ENCODE data around the gene ROBO2.

ROBO2 gene

DNA sequence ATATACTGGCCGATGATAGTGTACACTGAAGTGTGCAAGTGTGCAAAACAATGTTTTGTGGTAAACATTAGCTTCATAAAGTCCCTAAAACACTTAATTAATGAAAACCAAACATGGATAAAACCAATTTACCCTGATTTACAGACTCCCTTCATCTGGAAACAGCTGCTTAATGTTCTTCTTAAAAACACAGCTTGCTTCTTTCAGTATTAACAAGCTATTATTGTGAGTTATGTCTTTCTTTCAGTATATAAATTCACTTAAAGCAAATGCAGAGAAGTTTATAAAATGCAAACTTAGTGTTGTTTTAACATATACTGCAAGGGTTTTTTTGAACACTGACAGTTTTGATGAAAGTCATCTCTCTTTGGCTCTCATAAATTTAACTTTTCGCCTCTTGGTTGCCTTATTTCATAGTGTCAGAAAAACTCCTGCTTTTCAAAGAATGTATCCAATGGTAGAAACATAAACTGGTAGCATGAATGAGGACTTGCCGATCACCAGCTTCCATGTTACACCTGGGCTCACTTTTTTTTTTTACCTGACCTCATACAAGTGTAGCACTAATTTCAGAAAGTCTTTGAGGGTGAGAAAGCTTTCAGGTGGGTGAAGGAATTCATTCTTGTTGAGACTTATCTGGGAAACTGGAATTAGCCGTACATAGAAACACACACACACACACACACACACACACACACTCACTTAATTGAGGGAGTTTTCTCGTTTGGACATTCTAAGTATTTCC lies 532.2 kb downstream of the ROBO2 start:
- no peak for DNase-seq (ENCODE audit: low read depth in 2 of 2)

DNA sequence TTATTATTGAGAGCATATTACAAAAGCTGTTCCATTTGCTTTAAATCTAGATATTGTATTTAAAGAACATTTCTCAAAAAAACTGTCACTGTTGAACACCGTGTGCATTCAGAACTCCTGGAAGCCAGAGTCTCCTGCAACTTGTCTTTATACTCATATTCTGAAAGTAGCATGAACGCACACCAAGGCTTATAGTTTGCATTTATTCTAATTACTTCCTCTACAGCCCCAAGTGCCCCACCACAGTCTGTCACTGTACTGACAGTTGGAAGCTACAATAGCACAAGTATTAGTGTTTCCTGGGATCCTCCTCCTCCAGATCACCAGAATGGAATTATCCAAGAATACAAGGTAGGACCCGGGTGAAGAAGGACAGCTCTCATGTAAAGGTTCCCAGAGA lies 537.4 kb downstream of the ROBO2 start:
- no peak for DNase-seq (ENCODE audit: low read depth in 2 of 2)

DNA sequence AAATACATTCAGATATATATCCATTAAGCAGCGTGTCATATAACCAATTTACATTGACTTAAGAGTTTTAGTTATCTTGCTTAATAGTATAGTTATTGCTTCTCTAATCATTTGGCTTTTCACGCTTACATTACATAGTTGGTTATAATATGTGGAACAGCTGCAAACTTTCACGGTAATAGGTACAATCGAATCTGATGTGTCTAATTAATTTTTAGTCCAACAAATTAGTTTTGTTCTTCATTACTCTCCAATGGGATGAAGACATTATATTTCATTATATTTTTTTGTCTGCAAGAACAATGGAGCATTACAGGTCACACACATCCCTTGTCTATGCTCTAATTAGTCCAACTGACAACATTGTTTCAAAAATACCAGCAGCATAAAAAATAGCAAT lies 546.3 kb downstream of the ROBO2 start:
- DNase-seq (ENCODE audit: low read depth in 2 of 2): no peak

DNA sequence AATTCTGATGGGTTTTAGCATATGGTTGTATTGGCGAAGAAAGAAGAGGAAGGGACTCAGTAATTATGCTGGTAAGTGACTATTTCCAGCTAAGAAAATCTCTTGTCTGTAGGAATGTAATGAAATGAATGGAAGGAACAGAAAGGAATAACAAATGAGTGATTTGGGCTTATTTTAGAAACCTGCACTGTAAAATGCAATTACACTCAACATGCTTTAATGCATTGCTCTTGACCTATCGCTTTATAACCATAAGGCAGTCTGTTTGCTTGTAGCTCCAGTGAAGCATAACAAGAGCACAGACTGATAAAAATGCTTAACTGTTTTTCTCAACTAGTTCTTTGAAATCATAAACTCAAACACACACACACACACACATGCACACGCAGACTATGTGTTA lies 549.0 kb downstream of the ROBO2 start:
- no peak for DNase-seq (ENCODE audit: low read depth in 2 of 2)

DNA sequence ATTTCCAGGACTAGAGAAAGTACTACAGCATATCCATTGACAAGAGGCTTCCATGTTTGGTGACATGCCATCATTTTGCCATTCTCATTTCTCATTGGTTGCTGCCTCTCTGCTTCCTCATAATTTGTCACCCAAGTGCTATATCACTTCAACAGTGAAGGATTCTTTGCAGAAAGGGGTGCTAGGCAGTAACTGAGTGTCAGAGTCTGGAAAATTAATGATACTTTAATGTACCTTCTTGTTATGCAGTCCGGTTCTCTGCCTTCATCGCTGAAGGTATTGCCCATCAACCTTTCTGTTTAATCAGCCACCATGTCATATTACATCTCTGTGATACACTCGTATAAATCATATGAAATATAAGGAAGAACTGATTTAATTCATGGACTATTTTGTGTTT lies 550.3 kb downstream of the ROBO2 start:
- DNase-seq (ENCODE audit: low read depth in 2 of 2): no peak

DNA sequence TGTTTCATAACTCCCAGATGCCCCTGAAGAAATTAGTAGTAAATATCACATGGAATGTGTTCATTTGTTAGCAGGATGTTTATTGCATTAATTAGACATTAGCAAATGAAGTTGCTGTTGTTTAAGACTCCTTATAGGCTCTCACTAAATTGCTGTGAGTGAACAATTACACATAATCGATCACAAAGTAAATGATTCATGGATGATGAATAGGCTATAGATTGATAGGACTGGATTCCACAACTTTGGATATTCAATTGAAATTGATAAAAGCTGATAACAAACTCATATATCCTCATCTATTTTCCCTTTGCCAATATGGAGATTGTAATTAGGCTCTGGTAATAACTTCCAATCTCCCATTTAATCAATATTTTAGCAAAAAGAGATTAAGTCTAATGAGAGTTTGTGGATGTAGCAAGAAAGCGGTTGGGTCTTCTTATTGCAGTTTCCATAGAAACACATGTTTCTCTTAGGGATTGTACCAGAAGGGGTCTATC lies 555.5 kb downstream of the ROBO2 start:
- DNase-seq (ENCODE audit: low read depth in 2 of 2): no peak

DNA sequence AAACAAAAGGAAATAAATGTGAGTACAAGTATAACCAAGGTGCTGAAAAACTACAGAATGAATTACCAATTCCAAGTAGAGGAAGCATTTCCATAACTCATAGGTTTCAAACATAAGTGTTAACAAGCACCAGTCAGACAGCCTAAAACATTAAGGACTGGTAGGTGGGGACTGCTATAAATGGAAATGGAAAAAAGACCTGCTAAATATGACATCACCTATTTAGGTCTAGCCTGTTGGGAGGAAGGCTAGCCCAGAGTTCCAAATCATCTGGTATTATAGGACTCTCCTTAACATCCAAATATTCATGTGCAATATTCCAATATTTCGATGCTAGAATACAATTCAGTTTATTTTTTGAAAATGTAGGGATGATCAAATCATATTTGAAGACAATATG lies 560.0 kb downstream of the ROBO2 start:
- DNase-seq (ENCODE audit: low read depth in 2 of 2): no peak

DNA sequence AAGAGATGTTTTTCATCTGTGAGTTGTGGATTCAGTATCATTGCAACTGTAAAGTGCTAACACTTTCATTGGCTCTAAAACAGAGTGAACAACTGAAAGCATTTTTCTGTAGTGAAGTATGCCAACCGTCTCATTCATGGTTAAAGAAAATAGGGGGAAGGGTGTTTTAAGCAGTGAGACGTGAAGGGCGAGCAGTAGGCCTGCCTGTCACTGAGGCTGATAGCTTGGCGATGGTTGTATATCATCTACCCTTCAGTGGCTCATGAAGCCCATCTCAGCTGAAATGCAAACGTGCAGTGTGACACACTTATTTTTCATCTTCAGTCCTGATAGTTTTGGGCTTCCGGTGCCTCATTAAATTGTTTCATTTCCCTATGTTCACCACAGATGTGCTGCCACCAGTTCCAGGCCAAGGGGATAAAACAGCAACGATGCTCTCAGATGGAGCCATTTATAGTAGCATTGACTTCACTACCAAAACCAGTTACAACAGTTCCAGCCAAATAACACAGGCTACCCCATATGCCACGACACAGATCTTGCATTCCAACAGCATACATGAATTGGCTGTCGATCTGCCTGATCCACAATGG lies 562.0 kb downstream of the ROBO2 start:
- no peak for DNase-seq (ENCODE audit: low read depth in 2 of 2)

DNA sequence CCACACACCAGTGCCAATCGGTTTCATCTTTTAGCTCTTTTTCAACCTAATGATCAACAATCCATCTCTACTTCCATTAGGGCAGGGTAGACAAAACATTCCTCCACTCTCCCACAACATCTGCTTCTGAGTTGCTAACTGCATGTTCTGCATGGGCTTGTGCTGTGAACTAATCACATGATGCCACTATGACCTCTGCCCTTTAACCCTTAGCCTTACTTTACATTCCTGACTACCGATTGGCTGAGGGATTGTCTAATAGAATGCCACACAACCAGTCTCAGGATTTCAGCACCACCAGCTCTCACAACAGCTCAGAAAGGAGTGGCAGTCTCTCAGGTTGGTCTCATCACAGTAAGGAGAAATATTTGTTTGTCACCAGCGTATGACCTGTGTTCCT lies 562.8 kb downstream of the ROBO2 start:
- DNase-seq (ENCODE audit: low read depth in 2 of 2): no peak

DNA sequence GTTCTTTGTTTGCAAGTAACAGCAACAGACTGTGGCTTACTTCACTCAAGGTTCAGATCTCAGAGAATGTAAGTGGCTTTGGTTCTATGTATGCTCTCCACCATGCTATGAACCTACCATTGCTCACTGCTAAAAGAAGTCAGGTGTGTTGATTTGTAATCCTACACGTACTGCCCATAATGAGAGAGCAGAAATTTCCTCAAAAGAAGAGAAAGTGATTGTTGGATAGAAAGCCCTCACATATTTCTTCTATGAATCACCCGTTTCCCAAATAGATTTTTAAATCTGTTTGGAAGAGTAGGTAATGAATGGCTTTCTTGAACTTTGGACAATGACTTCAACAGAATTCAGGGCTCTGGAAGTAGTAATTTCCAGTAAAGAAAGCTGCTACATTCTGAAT lies 565.4 kb downstream of the ROBO2 start:
- DNase-seq (ENCODE audit: low read depth in 2 of 2): no peak

DNA sequence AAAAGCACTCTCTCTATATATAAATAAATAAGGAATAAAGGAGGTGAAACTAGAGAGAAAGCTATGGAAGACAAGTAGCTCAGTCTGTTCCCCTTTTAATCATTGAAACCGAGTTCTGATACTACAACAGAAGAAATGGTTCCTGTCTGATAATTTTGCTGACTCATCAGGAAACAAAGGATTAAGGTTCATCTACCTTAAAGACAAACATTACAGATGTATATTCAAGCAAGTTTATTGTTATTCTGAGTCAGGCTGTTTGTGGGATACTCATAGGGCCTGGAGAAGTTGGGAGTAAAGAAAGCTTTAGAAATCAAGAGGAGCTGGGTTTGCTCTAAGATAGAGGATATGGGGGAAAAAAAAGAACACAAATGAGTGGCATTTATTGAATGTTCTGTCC lies 566.0 kb downstream of the ROBO2 start:
- no peak for DNase-seq (ENCODE audit: low read depth in 2 of 2)

DNA sequence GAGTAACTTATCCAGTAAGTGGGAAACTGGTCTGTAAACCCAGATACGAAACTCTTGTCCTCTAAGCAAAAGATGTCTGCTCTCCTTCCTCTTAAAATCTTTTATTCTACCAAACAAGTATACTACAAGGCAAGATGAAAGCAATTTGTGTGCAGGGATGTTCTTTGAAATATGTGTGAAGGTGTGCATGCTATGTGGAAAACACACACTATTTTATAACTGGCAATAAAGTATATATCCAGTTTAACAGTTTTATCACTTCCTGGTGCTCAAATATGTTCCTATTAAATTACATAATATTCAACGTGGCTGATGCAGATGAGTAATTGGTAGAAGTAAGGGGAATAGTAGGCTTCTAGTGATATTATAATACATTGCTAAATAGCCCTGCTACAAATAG lies 566.5 kb downstream of the ROBO2 start:
- no peak for DNase-seq (ENCODE audit: low read depth in 2 of 2)

DNA sequence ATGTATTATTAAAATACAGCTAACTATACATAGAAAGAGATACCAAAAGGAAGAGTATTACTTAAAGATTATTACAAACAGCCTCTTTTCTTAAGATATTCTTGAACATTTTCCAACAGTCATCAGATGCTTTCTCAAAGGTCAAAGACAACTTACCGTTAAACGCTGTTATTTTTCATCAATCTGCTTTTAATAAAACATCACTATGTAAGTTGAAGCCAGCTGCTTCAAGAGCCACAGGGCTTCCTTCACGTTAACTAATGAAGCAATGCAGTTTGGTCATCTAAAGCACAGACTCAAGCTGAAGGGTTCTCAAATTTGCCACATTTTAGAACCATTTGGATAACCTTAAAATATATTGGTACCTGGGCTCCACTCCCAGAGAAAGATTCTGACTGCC lies 578.8 kb downstream of the ROBO2 start:
- DNase-seq (ENCODE audit: low read depth in 2 of 2): peak; percentile 6 to 8

DNA sequence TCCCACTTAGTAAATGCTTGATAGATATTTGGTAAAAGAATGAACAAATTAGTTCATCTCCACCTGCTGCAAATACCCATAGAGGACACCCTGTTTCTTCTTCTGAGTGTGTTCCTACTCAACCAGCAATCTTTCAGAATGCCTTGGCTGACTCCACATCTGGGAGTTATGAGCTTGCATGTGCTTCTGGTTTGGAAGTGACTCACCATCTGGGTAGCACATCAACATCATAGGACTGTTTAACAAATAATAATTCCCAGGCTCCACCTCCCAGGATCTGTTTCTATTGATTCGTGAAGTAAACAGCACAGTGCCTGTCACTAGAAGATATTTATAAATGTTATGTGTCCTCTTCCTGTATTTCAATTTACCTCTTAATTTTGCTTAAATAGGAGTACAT lies 580.1 kb downstream of the ROBO2 start:
- DNase-seq (ENCODE audit: low read depth in 2 of 2): peak; percentile 33 to 42

DNA sequence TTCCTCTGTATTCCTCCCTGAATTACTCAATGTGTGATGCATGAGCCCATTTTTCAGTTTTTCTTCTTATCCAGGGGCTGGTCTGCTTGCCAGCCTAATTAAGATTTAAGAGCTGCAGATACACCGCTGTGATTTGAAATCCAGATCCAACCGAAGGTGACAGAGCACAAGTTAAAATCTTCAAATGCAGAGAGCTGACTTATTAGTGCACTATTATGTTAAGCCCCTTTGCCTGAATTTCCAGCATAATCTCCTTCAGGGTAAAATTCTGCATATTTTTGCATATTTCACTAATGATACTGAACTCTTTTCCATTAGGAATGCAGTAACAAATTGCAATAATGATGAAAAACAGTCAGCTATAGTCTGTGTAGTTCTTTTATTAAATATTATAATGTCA lies 583.6 kb downstream of the ROBO2 start:
- DNase-seq (ENCODE audit: low read depth in 2 of 2): no peak

DNA sequence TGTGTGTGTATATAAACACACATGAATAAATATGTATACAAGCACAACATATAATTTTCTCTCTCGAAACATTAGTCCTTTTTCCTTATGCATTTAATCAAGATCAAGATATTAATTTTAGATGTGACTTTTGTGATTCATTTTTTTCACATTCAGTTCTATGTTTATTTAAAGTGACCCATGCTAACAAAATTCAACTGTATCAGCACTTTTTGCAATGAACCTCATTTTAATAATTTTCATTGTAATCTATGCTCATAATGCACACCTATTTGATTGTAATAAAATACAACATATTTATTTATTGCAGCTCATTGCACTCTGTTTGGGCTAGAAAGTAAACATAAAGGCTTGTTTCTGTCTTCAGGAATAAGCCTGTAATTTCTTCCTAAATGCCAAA lies 586.3 kb downstream of the ROBO2 start:
- DNase-seq (ENCODE audit: low read depth in 2 of 2): no peak

DNA sequence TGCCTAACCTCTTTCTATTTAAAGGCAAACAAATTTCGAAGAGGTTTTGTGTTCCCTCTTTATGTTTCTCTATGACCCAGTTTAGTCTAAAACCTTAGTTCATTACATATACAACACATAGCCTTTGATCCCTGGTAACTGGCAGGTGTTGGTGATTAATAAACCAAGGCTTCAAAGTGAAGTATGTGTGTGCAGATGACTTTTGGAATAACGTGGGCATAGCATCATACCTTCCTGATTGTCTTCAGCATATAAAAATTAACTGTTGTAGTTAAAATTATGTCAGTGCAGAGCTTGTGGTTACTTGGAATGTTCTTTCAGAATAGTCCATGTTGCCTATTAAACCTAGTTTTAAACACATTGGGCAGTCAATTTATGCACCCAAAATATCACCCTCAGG lies 608.3 kb downstream of the ROBO2 start:
- DNase-seq (ENCODE audit: low read depth in 2 of 2): peak; percentile 0 to 3

DNA sequence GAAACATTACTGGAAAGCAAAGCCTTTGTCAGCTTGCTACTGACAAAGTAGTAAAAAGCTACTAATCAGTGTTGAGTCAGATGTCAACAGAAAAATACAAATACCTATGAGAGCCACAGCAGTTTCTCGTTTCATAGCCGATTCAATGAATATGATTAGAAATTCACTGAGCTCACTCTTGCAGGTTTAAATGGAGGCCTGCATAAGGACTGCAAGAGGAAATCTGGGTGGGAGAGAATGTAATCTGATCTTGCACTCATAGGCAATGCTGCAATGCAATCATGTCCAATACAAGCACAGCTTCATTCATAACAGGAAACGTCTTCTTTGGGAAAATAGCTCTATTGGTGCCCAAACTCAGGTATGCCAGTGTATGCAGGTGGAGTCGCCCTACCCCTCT lies 608.8 kb downstream of the ROBO2 start:
- peak; percentile 1 to 3 for DNase-seq (ENCODE audit: low read depth in 2 of 2)

DNA sequence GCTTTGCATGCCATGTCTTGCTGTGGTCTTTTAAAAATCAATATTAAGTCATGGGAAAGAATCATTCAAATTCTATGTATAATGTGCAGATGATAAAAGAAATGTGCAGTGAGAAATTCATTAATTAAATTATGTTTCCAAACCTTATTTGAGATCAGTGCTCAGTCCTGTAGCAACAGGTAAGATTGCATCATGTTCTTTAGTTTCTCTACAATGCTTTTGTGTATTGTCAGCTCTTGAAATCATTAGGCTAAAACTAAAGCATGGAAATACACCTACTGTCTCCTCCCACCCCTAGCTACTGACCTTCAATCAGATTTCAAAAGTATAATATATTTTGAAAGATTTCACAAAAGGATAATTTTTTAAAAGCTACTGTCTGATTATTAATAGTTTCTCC lies 612.7 kb downstream of the ROBO2 start:
- DNase-seq (ENCODE audit: low read depth in 2 of 2): no peak

DNA sequence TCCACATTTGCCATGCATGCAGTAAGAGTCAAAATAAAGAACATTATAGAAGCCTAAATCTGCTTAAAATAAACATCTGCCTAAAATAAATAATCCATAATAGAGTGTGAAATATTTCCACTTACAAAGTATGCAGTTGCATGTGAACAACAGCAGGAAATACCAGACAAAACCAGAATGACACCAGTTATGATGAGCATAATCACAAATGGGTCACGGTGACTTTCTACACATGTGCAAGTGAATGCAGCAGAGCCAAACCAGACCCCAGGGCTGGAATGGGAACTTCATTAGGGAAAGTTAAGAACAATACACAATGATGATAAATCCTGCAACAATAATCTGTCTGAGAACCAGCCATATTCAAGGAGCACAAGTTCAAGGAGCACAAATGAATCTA lies 615.5 kb downstream of the ROBO2 start:
- DNase-seq (ENCODE audit: low read depth in 2 of 2): peak; percentile 29 to 32

DNA sequence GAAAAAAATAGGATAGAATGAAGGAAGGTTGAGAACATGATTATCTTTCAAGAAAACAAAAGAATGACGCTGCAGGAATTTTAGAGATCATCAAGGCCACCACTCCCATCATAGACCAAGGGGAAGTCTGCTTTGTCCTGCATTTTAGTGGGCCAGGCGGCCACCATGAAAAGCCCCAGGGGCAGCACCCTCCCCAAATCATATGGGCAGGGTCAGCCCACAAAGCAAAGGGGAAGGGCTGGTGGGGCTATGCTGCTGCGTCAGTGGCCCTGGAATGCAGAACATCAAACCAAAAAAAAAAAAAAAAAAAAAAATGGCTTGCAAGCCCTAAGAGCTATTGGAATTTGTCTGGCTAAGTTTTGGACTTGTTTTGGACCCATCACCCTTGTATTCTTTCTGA lies 620.8 kb downstream of the ROBO2 start:
- no peak for DNase-seq (ENCODE audit: low read depth in 2 of 2)

DNA sequence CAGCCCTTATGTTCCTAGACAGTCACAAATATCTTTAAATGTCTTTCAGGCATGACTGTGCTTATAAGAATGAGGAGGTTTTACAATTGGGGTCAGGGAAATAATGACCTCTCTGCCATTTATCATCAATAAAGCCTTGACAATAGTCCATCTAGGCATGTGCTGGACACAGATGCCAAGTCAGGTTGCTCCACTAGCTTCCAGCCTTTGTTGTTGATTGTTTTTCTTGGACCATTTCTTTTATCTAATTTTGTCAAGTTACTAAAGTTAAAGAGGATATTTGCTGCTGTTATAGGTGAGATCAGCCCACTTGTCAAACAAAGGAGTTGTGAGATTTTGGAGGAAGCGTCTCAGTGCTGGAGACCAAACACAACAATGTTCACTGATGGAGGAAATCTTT lies 628.0 kb downstream of the ROBO2 start:
- DNase-seq (ENCODE audit: low read depth in 2 of 2): no peak

DNA sequence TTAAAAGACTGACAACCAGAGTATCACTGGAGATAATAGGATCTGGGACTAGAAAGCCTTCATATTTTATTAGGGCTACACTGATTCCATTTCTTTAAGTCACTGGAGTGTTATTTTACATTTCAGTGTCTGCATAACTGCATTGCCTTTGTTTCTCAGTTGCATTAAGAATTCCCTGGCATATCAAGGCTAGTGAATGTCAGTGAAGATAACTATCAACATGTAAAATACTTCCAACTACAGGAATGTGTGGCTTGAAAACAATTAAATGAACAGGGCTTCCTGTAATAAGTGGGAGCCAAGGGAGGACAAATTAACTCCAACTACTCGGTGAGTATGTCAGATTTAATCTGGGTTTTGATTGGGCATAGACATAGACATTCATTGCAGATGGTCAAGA lies 628.5 kb downstream of the ROBO2 start:
- no peak for DNase-seq (ENCODE audit: low read depth in 2 of 2)

DNA sequence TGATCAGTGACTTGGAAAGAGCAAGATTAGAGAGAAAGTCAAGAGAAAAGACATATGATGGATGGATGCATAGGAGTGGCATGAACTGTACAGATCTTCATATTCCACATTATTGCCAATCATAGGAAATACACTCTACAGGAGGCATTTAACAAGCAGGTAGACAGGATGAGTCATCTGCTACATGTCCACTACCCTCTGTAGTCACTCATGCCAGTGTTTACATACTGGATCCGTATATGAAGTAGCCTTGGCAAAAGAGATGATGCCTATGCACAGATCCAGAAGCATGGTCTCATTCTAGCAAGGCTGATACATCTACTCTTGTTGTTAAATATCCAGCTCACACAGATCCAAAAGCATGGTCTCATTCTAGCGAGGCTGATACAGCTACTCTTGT lies 632.1 kb downstream of the ROBO2 start:
- DNase-seq (ENCODE audit: low read depth in 2 of 2): no peak
